Stimulated activated naive CD4-positive, alpha-beta T cell (primary cell): ENCODE measurements around the gene TMCO2.
"Not testable (repeated sequence)": the region's sequence is repeated elsewhere in the genome, so short reads cannot be mapped to it uniquely, and the experiment has no call there.

Experiments
- DNase-seq, 6 experiments: peaks; one replicate each; lab custom pipeline; 2025; lab: John Stamatoyannopoulos, UW

TMCO2 gene

DNA sequence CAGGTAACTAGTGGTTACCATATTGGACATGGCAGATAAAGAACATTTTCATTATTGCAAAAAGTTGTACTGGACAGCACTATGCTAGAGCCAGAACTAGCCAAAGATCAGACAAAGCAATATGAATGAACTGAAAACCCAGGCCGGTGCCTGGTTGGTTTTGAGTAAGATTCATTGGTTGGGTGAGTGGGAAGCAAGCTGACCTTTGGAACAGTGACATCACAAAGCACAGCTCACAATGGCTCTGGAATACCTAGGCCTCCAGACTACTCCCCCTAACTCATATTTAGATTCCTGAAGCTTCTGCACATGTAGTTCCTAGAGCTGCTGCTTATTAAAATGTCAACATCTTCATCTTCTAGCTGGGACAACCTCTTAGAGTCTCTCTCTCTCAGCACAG lies at the start of gene TMCO2:
Gene TMCO2 (plus strand): TSS at position 283 of the 400 bp plus-strand sequence. CDS start 57 bp downstream, at position 340.
- no peak for DNase-seq

DNA sequence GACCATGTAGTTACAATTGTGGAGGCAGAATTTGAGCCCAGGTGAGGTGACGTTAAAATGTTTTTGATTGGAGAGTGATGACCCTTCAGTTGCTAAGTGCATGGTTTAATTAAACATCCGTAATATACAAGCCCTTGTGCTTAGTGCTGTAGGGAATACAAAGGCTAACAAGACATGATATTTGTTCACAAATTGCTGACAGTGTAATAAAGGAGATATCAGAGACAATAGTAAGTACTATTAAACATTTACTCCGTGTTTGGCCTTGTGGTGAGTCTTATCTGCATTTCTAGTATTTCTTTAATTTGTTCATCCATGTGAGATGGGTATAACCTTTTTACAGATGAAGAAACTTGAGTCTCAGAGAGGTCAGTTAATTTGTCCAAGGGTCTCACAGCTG lies 48.6 kb upstream of the TMCO2 start:
- DNase-seq: no peak

DNA sequence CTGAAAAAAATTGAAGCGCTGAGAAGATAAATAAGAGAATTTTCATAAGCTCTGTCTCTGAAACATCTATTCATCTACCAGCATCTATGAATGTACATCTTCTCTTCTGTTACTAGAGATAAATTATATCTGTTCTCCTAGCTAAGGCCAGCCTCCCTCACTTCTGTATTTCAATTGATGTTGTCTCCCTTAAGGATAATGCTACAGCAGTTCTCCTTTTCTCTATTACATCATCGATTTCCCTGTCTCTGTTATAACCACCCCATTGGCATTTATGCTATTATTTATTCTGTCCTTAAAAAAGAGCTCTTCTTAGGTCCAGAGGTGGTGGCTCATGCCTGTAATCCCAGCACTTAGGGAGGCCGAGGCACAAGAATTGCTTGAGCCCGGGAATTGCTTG lies 42.9 kb upstream of the TMCO2 start:
- no peak for DNase-seq

DNA sequence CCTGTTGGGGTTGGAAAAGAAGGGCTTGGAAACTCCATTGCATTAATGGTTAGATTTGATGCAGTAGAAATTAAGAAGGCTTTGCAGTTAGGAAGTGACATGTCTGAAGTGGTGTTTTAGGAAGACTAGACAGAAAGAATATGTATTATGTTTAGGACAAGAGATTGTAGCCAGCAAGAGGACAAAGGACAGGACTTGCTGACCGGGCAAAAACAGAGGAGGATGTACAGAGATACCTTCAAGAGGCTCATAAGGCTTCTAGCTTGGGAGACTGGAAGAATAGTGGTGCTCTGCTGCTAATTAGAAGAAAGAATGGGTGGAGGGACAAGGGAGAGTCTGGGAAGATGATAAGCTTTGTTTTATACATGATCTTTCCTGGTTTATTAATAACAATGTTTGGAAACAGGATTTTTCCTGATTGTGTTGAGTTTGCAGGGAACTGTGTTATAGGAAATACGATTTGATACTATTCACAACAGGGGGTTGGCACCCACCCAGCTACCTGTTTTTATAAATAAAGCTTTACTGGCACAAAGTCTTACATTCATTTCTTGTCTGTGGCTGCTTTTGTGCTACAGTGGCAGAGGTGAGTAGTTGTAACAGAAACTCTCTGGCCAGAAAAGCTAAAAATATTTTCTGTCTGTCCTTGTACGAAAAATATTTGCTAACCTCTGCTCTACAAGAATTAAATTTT lies 37.1 kb upstream of the TMCO2 start:
- DNase-seq: no peak

DNA sequence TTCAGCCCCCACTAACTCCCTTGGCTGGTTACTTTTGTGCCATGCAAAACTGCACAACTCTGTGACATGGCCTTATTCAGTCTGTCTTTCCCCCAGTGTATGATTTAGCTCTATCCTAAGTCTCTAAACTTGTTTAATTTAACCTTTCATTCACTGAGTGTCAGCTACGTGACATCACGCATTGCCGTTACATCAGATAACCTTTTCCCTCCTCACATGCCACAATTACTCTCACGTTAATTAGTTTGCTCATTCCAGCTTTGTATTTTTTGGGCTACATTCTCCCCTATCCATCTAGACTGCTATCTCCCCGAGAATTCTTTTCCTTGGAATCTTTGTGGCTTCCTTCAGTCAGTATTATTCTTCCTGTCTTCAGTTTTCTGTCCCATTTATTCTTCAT lies 29.4 kb upstream of the TMCO2 start:
- no peak for DNase-seq

DNA sequence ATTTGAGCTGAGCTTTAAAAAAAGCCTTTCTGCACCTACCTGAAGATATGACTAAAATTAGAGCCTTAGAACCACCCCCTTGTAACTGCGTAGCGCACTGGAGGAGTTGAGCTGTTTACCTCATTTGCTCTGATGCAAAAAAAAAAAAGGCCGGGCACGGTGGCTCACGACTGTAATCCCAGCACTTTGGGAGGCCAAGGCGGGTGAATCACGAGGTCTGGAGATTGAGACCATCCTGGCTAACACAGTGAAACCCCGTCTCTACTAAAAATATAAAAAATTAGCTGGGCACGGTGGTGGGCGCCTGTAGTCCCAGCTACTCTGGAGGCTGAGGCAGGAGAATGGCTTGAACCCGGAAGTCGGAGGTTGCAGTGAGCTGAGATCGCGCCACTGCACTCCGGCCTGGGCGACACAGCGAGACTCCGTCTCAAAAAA lies 26.2 kb upstream of the TMCO2 start:
- DNase-seq: not testable (repeated sequence)

DNA sequence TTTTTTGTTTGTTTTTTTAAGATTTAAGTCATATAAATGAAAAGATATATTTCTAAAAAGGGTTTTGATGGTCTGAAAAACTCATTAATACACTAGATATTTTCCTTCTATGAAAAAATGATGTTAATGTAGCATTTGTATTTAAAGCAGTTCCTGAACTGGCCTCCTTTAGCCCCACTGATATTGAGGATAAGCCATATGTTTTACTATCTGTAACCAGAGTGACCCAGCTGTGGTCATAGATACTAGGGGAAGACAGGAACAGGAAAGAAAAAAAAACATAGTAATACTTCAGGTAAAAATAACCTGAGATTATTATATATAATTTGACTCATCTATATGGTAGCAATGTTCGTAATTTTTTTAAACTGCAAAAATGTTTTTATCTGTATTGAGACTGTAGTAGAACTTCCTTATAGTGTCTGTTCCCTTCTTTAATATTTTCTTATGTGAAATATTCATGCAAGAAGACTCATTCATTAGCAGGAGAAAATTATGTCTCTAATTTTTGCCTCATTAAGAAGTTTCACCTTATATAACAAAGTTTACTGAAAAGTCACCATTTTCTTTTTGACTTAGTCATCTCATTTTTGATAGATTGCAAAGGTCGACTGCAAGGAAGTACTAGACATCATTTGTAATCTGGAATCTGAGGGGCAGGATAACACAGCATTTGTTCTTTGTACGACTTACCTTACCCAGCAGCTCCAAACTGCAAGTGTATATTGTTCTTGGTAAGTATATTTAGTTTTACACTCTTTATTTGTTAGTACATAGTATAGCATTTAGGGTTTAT lies 25.6 kb upstream of the TMCO2 start:
- DNase-seq: no peak

DNA sequence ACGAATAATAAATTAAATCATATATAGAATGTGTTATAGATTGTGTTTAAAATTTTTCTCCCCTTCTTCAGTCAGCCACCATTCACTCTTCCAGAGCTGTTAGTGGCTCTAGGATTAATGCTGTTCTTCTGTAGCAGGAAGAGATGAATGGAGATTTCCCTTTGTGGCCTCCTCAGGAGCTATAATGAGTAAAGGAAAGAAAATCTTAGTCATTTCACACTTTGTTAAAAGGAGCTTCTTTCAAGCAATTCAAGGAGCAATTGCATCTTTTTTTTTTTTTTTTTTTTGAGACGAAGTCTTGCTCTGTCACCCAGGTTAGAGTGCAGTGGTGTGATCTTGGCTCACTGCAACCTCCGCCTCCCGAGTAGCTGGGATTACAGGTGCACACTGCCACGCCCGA lies 23.7 kb upstream of the TMCO2 start:
- DNase-seq: no peak

DNA sequence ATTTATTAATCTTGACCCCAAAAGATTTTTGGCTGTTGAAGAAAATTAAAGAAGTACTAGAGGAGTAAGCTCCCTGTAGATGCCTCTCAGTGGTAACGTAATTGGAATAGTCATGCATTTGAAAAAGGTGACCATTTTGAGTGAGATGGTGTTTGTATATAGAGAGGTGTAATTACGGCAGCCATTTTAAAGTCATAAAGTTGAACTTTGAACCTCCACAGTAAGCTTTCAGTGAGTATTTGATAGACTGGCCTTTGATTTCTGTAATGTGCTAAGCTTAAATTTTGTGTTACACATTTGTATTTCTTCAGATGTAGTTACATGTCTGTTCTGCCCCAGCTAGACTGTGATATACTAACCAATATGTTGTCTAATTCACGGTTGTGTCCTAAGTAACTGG lies 21.5 kb upstream of the TMCO2 start:
- no peak for DNase-seq

DNA sequence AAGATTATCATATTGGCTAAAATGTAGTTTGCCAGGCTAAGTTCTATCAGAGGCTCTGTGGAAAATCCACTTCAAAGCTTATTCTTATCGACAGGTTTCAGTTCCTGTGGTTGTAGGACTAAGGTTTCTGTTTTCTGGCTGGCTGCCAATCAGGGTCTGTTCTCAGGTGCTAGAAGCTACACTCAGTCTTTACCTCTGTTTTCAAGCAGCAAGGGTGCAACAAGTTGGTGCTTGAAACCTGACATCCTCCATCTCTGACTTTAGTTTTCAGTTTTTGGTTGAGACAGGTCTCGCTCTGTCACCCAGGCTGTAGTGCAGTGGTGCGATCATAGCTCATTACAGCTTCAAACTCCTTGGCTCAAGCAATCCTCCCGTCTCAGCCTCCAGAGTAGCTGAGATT lies 15.3 kb upstream of the TMCO2 start:
- peak in 4 of 6 experiments; percentile 8 to 34 (median 17) for DNase-seq

DNA sequence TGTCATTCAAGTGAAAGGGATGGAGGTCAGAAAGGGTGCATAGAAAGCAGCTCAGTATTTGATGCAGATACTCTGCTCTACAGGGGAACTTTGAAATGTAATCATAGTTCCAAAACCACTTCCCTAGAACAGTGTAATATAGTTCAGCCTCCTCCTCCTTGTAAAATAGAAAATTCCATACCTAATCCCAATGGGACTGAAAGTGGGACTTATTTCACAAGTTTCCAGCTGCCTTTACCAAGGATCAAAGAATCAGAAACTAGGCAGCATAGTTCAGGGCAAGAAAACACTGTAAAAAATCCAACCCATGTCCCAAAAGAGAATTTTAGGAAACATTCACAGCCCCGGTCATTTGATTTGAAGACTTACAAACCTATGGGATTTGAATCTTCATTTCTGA lies 8.1 kb upstream of the TMCO2 start:
- DNase-seq: no peak

DNA sequence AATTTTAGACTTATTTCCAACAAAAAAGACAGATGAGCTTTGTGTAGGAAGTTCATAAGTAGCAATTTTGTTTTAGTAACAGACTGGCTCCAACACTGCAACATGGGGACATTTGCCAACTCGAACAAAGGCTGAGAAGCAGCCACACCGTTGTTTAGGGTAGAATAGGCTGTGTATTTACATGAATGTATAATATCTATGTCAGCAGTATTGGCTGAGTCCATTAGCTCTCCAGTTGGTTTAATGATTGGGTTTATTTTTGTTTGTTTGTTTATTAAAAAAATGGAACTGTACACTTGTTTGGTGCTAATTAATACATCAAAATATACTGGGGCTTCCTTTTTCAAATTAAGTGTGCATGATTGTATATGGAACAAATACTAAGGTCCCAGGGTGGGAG lies 7.3 kb upstream of the TMCO2 start:
- no peak for DNase-seq

DNA sequence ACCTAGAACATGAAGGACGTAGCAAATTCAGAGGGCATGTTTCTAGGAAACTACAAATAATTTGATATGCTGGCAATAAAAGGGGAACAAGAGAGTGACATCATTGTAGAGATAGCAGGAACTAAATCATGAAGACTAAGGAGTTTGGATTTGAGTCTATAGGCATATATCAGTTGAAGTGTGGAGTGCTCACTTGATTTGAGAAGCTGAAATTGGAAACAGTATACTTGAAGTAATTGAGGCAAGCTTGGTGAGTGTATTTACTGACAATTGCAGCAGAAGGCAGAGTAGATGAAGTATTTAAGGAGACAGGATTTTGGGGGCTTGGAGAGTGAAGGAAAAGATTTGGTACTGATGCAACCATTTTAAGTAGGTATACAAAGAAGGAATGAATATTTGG lies 6.4 kb upstream of the TMCO2 start:
- no peak for DNase-seq

DNA sequence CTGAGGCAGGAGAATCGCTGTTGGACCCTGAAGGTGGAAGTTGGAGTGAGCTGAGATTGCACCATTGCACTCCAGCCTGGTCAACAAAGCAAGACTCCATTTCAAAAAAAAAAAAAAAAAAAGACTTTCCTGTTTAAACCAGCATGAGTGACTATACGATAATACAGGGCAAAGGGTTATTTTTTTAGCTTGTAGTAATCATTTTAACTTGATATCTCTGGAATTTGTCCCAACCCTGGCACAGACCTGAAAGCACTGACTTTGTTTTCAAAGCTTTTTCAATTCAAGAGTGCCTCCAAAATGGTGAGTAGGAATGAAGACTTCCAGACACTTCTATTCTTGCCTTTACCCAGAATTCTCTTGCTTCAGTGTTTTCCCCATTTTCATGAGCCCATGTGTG lies 4.4 kb upstream of the TMCO2 start:
- no peak for DNase-seq

DNA sequence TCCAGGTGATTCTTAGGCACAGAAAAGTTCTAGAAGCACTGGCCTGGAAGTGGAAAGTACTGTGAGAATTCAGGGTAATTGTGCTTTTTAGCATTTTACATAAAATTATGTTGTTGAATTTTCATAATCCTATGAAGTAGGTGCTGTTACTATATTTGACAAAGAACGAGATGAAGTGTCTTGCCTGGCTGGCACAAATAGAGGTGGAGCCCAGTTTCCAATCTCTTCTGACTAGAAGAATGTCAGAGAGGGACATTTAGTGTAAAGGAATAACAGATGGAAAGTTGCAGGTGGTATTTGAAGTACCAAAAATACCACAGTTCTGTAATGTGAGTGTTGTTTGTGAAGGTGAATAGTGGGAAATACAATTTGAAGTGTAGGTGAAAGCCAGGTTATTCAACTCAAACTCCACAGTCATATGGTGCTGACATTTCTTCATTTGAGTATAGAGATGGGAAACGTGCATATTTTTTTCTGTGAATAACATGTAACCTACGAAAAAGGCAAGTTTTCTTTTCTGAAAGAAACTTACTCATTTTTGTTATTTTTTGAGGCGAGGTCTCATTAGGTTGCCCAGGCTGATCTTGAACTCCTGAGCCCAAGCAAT lies 3.5 kb upstream of the TMCO2 start:
- DNase-seq: no peak

DNA sequence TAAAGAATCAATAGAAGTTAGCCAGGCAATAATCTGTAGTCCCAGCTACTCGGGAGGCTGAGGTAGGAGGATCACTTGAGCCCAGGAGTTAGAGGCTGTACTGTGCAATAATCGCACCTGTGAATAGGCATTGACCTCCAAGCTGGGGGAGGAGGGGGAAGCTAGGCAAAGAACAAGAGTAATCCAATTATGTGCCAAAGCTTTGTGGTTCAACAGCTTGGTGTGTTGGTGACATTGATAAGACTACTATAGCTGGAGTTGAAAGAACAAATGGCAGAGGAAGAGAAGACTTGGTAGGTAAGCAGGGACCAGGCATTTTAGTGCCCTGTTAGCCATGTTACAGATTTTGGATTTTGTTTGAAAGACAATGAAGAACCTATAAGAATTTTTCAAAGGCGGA lies 2.1 kb upstream of the TMCO2 start:
- DNase-seq: no peak

DNA sequence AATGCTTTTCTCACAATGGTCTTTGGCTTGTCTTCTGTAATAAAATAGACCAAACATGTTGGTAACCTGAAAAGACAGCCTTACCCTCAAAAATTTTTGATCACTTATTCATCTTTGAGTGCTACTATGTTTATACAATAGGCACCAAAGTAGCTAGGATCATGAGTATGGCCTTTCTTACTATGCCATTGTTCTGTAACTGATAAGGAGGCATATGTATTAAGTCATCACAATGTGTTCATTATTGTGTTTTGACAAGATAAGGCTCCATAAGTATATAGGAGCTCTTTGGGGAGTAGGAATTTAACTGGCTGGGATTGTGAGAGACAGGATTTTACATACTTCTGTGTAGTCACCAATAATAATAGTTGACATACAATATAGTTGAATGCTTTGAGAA lies 675 bp downstream of the TMCO2 start:
- no peak for DNase-seq

DNA sequence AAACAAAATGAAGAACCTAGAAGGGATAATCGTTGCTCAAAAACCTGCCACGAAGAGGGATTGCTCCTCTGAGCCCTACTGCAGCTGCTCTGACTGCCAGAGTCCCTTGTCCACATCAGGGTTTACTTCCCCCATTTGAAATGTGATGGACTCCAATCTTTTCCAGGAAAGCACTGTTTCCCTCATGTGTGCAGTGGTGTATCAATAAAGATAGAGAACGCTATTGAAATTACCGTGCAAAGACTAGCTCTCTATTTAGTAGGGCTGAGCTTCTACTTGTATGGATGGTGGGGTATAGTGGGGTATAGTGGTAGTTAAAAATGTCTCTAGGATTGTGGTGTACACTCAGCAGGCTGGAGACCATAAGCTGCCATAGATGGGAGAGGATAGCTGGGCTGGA lies 3.7 kb downstream of the TMCO2 start:
- no peak for DNase-seq

DNA sequence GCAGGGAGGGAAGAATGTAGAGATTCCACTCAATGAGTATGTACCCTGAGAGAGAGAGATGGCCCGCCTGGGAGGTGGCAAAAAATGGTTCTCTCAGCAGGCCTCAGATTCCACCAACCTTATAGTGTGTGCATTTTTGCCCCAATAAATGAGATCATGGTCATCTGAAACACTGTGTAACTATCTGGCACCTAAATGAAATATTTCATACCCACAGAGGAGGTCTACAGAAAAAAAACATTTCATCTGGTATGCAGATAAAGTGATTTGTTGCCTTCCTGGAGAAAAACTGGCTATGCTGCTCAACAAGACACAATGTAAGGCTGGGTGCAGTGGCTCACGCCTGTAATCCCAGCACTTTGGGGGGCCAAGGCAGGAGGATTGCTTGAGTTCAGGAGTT lies 4.9 kb downstream of the TMCO2 start:
- DNase-seq: no peak

DNA sequence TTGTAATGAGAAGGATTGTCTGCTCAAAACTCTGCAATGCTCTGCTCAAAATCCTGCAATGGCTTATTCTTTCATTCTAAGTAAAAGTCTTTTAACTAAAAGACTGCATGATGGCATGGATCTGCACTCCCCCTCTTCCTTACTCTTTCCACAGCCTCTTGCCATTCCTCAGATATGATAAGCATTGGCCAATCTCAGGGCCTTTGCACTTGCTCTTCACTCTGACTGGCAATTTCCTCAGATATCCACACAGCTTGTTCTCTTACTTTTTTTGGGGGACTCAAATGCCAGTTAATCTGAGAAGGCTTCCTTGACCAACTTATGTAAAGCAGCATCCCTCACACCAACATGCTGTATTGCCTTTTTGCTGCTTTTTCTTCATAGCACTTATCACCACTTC lies 7.5 kb downstream of the TMCO2 start:
- no peak for DNase-seq

DNA sequence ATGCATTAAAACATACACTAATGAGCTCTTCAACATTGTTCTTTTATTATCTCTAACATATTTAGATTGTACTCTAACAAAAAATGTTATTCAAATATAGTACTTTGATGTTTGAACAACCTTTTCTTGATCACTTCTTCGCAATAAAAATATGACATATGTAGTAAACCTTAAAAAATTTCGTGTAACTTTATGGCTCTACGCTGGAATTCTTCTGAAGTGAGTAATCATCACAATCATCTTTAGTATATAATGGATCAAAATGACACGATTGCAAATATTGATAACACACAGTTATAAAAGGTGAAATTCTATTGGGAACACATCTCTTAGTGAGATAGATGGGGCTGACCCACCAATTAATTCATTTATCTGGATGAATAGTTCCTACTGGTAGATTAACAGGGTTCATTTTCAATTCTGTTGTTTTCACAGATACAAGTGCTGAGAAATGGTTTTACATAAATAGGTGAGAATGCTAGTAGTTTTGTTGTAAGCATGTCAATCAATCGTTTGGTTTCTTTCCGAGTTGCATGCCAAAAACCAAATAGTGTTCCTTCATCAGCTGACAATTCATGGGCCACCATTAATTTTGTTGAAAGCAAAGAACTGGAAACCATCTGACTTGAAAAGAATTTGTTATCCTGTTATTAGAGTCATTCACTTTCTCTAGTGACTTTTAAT lies 8.8 kb downstream of the TMCO2 start:
- no peak for DNase-seq

DNA sequence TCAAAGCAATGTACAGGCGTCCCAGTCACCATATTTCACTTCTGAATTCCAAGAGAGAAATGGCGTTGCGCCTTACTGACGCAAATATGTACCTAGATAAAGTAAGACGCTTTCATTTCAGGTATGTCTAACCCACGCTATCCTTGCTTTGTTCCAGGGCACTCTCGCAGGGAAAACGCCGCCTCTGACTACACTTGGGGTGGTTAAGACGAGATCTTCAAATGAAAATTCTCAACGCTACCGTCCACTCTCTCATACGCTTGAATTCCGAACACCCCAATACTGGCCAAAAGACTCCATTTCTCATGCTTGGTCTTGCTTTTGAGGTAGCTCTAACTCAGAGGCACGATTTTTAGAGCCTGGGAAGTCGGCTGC lies 9.6 kb downstream of the TMCO2 start:
- DNase-seq: peak in 1 of 6 experiments; percentile 36
